GM15510 (cell line): ENCODE data around the gene SLC12A4.

Source experiments
- POLR2A ChIP-seq: IDR thresholded peaks from 3 replicates; pipeline ENCODE4 v1.6.1; 2011; ENCODE audit warnings: borderline replicate concordance; ENCODE audit not compliant: insufficient read length; ENCODE audit errors: extremely low read depth

SLC12A4 gene

DNA sequence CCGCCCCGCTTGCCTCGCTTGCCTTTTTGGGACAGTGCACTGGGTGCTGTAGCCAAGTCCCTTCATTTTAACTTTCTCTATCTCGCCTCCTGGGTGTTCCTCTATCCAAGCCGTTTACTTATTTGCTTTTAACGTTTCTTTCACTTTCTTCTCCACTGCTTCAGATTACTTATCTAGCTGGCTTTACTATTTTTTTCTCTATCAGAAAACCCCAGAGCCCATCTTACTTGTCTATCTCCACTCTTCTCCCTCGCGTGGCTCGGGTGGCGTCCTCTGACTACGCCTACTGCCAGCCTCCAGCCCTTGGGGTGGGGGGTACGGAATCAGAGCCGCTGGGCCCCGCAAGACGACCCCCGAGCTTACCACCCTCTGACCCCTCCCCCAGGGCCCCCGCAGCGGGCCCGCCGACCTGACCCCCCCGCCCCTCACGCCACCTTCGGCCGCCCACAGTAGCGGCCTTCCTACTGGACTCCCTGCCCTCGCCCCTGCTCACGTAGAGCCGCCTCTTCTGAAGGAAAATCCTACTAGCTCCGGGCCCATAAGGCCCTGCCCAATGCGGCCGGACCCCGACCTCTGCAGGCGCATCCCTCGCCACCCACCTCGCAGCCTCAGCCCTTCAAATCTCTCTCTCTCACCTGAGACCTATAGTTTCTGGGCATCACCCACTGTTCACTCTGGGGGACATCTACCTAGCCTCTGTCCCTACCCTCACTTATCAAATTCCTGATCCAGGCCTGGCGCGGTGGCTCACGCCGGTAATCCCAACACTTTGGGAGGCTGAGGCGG is 1.0 kb upstream of the SLC12A4 start:
- TF ChIP-seq POLR2A: no peak

DNA sequence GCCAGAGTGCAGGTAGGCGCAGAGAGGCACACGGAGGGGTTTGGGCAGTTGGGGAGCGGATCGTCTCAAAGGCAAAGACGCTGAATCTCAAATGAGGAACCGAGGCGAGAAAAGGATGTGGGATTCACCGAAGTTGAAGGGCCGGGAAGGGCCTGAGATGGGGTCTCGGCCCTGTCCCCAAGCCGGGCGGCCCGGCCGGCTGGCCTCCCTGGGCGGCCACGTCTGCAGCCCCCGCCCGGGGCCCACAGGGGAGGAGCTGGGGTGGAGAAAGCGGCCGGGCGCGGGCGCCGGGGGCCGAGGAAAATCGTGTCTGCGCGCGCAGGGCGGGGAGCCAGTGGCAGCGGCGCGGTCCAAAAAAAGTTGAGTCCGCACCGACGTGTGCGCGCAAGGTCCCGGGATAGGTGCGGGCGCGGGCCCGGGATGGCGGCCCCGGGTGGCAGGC is 458 bp downstream of the SLC12A4 start:
- TF ChIP-seq POLR2A: no peak

DNA sequence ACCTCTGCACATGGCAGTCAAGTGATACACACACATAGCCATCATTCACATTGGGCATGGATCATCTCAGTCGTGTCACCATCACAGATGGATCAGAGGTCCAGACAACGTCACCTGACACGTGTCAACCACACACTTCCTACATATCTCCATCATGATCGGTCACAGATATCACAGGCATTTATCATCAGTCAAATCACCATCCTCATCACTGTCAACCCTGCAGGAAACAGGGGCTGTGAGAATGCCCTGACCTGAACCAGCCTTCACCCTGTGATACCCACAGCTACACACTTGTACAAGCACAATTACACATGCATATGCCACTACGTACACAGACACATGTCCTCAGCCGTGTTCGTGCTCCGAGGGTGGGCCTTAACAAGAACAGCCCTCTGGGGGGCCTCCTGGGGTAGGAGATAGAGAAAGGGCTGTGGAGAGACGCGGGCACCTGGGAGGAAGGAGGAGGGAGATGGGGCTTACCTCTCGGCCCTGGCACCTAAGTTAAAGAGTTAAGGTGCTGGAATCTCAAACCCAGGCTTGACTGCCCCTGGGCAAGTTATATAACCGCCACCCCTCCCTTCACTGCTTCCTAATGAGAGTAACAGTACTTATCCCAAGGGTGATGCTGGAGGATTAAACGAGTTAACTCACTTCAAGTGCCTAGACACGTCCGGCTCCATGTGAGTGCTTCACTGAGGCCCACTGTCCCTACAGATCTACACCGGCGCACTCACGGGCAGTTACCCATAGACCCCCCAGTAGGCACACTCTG is 1.1 kb downstream of the SLC12A4 start:
- no peak for TF ChIP-seq POLR2A

DNA sequence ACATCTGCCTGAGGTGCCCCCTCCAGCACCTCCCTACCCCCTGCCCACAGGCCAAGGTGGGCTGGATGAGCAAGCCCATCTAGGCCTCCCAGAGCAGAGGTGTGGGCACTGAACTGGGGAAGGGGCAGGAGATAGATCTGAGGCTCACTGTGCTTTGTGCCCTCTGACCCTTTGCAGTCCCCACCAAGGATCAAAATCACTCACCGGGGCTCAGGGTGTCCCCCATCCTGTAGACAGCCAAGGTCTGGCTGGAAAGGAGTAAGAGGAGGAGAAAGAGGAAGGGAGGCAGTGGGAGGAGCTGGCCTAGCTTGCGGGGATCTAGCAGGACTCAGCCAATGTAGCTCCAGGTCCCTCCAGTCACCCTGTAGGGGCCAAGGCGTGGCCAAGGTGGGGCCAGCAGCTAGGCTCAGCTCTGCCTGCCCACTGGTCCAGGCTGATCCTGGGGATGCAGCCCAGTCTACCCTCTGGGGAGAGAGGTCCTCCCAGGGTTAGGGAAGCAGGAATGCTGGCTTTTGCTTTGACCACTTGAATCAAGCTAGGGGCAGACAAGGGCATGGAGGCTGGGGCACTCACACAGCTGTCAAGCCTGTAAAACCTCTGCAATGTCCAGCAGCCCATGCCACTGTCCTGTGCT is 1.8 kb downstream of the SLC12A4 start:
- TF ChIP-seq POLR2A: no peak

DNA sequence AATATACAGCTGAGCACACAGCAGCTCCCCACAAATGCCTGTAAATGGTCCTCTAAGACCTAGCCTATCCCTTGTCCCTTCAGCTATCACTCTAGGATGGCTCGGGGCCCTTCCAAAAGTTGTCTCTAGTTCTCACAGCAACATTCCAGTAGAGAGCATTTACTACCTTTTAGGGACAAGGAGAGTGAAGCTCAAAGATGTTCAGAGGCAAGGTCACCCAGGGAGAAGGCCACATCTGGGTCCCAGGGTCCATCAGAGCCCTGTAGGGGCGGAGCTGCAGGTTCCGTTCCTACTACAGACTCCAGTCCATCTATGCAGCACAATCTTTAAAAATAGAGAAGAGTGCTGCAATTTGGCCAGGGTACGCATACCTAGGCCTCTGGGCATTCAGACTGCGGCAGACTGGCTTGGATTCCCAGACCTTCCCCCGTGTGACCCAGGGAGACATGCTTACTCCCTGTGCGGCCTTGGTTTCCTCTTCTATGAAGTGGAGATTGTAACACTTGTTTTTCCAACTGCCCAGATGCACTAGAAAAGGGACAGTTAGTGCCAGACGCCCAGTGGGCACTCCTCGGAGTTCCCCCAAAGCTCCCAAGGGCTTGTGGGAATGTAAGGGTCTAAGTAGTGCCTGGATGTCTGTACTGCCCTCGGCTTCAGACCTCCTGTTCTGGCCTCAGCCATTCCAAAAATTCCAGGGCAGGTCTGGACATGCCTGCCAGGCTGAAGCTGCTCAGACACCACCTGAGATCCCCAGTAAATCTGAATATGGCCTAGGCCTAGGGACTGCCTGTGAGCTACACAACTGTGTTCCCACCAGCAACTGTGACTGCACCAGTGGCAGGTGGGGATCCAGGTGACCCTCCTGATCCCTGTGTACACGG is 2.5 kb downstream of the SLC12A4 start:
- TF ChIP-seq POLR2A: no peak

DNA sequence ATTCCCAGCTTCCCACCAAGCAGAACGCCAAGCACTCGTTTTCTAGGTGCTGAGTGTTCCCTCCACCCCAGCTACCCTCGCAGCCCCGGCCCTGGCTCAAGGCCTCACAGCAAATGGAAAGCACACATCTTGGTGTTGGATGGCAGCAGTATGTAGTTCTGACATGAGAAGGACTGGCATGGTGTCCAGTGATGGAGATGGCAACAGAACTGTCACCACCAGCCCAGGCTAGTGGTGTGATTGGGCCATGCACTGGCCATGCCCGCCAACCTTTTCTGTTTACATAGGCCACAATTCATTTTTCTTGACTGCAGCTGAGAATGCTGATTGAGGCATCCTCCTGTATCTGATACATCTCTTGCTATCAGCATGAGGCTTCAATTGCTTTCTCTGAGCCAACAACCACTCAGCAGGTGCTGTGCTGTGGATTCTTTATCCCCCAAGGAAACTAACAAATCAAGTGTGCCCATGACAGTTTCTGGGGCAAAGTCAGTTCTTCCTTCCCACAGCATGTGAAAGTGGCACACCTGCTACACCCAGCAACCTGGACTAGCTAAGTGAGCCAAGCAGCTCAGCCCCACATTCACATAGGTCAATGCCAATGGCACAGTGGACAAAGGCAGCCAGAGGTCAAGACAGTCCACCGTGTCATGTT is 3.8 kb downstream of the SLC12A4 start:
- no peak for TF ChIP-seq POLR2A

DNA sequence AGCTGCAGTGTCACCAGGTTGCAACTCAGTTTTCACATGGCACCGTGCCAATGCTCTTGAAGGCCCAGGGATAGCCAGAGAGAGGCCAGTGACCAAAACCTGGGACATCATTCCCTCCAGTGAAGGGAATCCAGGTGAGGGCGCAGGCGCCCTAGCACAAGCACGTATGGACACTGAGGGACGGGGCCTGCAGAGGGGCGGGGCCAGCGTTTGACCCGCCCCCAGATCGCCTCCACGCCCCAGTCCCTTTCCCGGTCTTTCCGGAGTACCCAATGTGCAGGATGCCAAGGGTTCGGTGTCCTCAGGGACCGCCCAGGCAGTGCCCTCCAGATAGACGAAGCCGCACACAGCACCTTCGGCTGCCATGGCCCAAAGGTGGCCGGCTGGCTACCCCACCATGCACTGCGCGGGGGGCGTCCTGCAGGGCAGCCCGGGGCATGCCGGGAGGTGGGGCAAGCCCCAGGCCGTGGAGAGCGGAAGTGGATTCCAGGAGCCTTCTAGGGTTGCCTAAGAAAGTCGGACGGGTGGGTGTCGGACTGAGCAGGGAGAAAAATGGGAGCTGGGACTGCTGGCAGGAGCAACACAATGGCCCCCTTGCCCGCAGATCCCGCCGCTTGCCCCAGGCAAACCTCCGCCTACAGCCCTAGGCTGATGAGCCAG is 4.6 kb downstream of the SLC12A4 start:
- no peak for TF ChIP-seq POLR2A

DNA sequence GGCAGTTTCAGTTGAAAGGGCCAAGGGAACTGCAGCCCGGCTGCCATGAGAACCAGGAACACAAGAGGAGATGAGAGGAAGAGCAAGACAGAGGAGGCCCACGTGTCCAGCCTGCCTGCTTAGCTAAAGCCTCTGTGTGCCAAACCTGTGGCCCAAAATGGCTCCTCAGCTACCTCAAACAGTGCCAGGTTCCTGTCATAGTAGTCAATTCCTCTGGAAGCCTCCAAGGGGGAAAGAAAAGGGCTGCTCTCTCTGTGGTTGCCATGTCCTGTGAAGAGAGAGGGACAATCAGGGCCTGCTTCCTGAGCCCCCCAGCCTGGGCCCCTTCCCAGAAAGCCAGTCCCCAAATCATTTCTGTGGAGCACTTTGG is 5.2 kb downstream of the SLC12A4 start:
- TF ChIP-seq POLR2A: no peak

DNA sequence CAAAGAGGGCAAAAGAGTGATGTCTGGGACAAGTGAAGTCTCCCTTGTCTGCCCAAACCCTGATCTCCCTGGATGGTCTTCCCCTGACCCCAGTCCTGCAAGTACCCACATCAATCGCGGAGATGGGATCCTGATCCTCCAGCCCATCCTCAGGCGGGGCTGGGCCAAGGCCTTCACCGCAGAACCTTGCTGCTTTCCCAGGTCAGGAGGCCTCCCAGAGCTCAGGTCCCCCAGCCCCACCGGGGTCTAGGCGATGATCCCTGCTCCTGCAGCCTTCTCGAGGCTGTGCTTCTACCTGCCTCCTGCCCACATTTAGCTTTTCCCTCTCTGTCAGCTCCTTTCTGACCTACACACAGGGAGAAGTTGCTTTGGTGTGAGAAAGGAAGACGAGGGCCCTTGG is 6.3 kb downstream of the SLC12A4 start:
- no peak for TF ChIP-seq POLR2A

DNA sequence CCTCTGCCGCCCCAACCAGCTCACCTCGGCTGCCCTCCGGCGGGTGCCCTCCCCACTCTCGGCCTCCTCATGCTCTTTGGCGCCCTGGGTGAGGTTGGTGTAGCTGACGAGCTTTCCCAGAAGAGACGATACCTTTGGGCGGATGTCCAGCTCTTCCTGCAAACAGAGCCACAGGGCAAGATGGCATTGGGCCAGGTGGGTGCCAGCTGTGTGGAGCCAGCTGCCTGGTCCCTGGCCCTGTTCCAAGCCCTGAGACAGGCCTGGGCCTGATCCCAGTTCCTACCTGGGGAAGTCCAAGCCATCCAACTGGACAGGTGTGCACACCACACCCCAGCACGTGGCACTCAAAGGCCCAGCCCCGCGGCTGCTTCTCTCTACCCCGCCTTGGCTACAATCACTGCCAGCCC is 6.9 kb downstream of the SLC12A4 start:
- no peak for TF ChIP-seq POLR2A

DNA sequence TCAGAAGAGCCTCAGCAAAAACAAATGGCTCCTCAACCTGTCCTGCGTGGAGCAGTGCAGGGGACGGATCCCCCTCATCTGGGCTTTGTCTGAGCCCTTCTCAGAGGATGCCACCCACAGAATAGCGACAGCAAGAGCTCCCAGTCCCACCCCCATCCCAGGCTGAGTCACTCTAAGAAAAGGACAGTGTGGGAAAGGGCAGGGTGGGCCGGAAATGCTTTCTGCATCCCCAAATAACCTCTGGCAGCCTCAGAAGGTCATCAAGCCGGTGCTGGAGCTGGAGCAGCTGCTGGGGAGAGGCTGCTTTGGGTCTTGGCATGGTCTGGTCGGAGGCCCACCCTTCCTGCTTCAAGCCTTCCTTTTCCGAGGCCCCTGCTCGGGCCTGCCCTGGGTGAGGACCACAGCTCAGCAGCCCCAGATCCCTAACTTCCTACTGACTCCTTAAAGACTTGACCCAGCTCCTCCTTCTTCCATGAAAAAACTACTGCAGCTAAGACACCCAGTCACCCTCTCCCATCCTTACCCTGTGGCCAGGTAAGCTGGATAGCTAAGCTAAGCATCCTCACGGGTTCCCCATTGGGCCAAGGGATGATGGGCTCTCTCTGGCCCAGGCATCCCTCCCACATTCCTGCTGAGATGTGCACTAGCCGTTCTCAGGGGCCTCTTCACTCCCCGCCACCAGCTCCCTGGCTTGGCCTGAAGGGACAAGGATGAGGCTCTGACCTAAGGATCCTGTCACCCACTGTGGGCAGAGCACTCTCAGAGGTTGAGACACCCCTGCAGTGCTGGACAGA is 8.7 kb downstream of the SLC12A4 start:
- TF ChIP-seq POLR2A: no peak

DNA sequence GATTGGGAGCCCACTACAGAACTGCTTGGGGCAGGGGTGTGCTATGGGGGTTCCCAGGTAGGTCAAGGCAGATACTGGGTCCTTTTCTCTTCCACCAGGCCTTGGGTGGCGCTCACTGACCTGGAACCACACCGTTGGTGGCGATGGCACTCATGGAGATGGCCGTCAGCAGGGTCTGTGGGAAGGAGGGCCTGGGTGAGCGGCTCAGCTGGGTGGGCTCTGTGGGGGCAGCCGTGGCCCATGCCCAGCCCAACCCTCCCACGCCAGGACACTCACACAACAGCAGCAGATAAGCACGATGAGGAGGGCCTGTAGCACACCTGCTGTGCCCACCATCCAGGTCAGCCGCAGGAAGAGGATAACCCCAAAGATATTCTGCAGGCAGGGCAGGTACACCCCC is 10.8 kb downstream of the SLC12A4 start:
- no peak for TF ChIP-seq POLR2A
